ENCODE data around the gene PEX5L. TPM values are rescaled to one million over a fixed set of nuclear protein-coding genes. Genes with fewer than 3 reads are reported as not detected.

The PEX5L gene
- total RNA-seq, 4 donors from 2014 or later: 0.13 to 2.0 TPM; not detected in 2

DNA sequence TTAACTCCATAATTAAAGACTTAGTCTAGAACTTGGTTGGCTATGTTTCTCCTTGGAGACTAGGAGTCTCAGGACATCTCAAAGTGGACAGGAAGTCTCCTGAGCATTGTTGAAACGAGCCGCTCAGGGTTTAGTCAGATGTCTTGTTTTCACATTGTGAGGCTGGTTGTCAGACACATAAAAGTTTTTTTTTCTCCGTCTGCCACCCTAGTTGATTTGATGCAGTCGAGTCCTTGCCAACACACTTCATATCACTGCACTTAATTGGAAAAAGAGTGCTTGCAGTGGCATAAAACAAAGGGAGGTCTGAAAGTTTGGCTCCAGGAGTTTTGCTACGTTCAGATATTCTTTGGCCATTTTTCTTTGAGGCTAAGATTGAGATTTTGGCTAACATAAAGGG lies 291.0 kb downstream of the PEX5L start:
- no peak overlapping the region for H3K4me3 ChIP-seq (replicated peaks in 1 of 3)
- H3K27me3 ChIP-seq: no peaks in the 10 kb centered on the region
- H3K4me1 ChIP-seq: no peaks in the 10 kb centered on the region
- H3K9me3 ChIP-seq: no peaks in the 10 kb centered on the region
- peaks cover 0 to 10% of the 10 kb centered on the region in 2 donors for H3K36me3 ChIP-seq
- no peak for DNase-seq
- intact Hi-C loops (cut with DNase I): no loop called here
- TF ChIP-seq, protein P1, sequence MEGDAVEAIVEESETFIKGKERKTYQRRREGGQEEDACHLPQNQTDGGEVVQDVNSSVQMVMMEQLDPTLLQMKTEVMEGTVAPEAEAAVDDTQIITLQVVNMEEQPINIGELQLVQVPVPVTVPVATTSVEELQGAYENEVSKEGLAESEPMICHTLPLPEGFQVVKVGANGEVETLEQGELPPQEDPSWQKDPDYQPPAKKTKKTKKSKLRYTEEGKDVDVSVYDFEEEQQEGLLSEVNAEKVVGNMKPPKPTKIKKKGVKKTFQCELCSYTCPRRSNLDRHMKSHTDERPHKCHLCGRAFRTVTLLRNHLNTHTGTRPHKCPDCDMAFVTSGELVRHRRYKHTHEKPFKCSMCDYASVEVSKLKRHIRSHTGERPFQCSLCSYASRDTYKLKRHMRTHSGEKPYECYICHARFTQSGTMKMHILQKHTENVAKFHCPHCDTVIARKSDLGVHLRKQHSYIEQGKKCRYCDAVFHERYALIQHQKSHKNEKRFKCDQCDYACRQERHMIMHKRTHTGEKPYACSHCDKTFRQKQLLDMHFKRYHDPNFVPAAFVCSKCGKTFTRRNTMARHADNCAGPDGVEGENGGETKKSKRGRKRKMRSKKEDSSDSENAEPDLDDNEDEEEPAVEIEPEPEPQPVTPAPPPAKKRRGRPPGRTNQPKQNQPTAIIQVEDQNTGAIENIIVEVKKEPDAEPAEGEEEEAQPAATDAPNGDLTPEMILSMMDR (IDR thresholded peaks at IDR 0.05): no peak
- TF ChIP-seq POLR2A (IDR thresholded peaks at IDR 0.05): no peak
- WGBS, 2 donors: 73 to 83% methylated on average over 5 of the region's 5 CpGs
- no peak overlapping the region for H3K27ac ChIP-seq

DNA sequence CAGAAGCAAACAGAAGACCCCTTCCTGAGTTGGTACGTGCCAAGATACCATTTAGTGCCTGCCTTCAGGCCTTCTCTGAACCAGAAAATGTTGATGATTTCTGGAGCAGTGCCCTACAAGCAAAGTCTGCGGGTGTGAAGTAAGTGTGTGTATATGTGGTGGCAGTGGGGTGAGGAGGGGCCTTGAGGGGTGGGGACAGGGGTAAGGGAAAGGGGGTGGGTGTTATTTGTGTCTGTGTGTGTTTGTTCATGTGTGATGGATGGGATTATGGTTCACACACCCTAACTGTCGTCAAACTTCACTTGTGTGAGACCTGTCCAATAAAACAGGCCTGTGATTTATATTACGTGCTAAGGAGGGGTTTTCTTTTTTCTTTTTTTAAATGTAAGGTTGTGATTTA lies 291.7 kb downstream of the PEX5L start:
- no peak overlapping the region for H3K4me3 ChIP-seq (replicated peaks in 1 of 3)
- H3K36me3 ChIP-seq: peaks cover 0 to 10% of the 10 kb centered on the region in 2 donors
- H3K27me3 ChIP-seq: no peaks in the 10 kb centered on the region
- H3K27ac ChIP-seq: no peak overlapping the region
- TF ChIP-seq, protein P1 (IDR thresholded peaks at IDR 0.05): no peak
- intact Hi-C loops (cut with DNase I): no loop called here
- WGBS, 2 donors: 92 to 94% methylated on average over 4 of the region's 4 CpGs
- H3K4me1 ChIP-seq: no peaks in the 10 kb centered on the region
- no peak for DNase-seq
- no peaks in the 10 kb centered on the region for H3K9me3 ChIP-seq
